Keratinocyte (primary cell): ENCODE data around the gene ABCA7.

Experiments used
- EZH2 ChIP-seq: IDR thresholded peaks from one replicate; pipeline ENCODE4 v1.6.1; 2012; ENCODE audit warnings: inconsistent platforms, mild to moderate bottlenecking, low read length, moderate library complexity
- TF ChIP-seq, protein P1 (sequence below), 3 experiments: IDR thresholded peaks in 1 of 3; conservative IDR thresholded peaks in 1 of 3; optimal IDR thresholded peaks in 1 of 3; 2 replicates in 2 of 3; 3 replicates in 1 of 3; pipeline versions ENCODE3 to v1.5.1; 2011; ENCODE audit warnings: low read length in 3 of 3, mild to moderate bottlenecking in 3 of 3, moderate library complexity in 2 of 3, control low read depth in 1 of 3, inconsistent platforms in 1 of 3; ENCODE audit not compliant: insufficient read depth in 2 of 3; ENCODE audit errors: extremely low read depth in 1 of 3

DNA sequence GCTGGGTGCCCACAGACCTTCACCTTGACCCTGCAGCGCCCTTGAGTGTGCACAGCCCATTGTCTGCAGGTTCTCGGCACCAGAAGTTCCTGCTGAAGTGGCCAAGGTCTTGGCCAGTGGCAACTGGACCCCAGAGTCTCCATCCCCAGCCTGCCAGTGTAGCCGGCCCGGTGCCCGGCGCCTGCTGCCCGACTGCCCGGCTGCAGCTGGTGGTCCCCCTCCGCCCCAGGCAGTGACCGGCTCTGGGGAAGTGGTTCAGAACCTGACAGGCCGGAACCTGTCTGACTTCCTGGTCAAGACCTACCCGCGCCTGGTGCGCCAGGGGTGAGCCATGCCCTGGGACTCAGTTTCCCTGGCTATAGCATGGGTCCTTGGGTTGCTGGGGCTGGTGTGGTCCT is 15.1 kb downstream of the ABCA7 start:
- TF ChIP-seq, protein P1, sequence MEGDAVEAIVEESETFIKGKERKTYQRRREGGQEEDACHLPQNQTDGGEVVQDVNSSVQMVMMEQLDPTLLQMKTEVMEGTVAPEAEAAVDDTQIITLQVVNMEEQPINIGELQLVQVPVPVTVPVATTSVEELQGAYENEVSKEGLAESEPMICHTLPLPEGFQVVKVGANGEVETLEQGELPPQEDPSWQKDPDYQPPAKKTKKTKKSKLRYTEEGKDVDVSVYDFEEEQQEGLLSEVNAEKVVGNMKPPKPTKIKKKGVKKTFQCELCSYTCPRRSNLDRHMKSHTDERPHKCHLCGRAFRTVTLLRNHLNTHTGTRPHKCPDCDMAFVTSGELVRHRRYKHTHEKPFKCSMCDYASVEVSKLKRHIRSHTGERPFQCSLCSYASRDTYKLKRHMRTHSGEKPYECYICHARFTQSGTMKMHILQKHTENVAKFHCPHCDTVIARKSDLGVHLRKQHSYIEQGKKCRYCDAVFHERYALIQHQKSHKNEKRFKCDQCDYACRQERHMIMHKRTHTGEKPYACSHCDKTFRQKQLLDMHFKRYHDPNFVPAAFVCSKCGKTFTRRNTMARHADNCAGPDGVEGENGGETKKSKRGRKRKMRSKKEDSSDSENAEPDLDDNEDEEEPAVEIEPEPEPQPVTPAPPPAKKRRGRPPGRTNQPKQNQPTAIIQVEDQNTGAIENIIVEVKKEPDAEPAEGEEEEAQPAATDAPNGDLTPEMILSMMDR (optimal IDR thresholded peaks at IDR 0.05 in 1 of 3, IDR thresholded peaks at IDR 0.05 in 1 of 3, conservative IDR thresholded peaks at IDR 0.05 in 1 of 3; ENCODE audit: extremely low read depth in 1 of 3, insufficient read depth in 2 of 3, low read length in 3 of 3), result no peak
- TF ChIP-seq EZH2, result no peak
